ENCODE measurements around the gene MTUS2.

The MTUS2 gene

GRCh38 chr13:29115842-29116241 is 295.7 kb downstream of the MTUS2 start:
- H3K36me3 Mint-ChIP-seq (ENCODE audit: low read depth), result no peaks in the 10 kb centered on the region
- peaks cover 2% of the 10 kb centered on the region for H3K27me3 Mint-ChIP-seq (ENCODE audit: low read depth, poor library complexity)
- H3K4me3 Mint-ChIP-seq, result no peak overlapping the region
- peaks cover 11% of the 10 kb centered on the region for H3K9me3 Mint-ChIP-seq
- H3K4me1 Mint-ChIP-seq, result no peaks in the 10 kb centered on the region
- TF ChIP-seq CTCF (IDR thresholded peaks at IDR 0.05), result no peak
- no peak overlapping the region for H3K27ac Mint-ChIP-seq
- DNase-seq, result no peak

GRCh38 chr13:29117663-29118062 is 297.5 kb downstream of the MTUS2 start:
- Mint-ChIP-seq H3K27me3 (ENCODE audit: low read depth, poor library complexity) (peaks cover 7% of the 10 kb centered on the region), H3K4me3 (no peak overlapping the region), H3K36me3 (ENCODE audit: low read depth) (no peaks in the 10 kb centered on the region), H3K4me1 (no peaks in the 10 kb centered on the region), H3K9me3 (peaks cover 13% of the 10 kb centered on the region), H3K27ac (no peak overlapping the region)
- TF ChIP-seq CTCF (IDR thresholded peaks at IDR 0.05), result no peak
- DNase-seq, result no peak

- peaks cover 12% of the 10 kb centered on the region for H3K9me3 Mint-ChIP-seq
- H3K4me3 Mint-ChIP-seq, result no peak overlapping the region
- no peak for TF ChIP-seq CTCF (IDR thresholded peaks at IDR 0.05)
- H3K27me3 Mint-ChIP-seq (ENCODE audit: low read depth, poor library complexity), result peaks cover 7% of the 10 kb centered on the region
- H3K36me3 Mint-ChIP-seq (ENCODE audit: low read depth), result no peaks in the 10 kb centered on the region
- H3K4me1 Mint-ChIP-seq, result no peaks in the 10 kb centered on the region
- no peak overlapping the region for H3K27ac Mint-ChIP-seq
- DNase-seq, result no peak
These were observed 298.3 kb downstream of the MTUS2 start for GRCh38 chr13:29118471-29118870.

GRCh38 chr13:29125191-29125933 is 305.2 kb downstream of the MTUS2 start:
- TF ChIP-seq CTCF (IDR thresholded peaks at IDR 0.05), result no peak
- Mint-ChIP-seq H3K9me3 (peaks cover 16% of the 10 kb centered on the region), H3K4me1 (no peaks in the 10 kb centered on the region), H3K36me3 (ENCODE audit: low read depth) (no peaks in the 10 kb centered on the region), H3K4me3 (no peak overlapping the region), H3K27me3 (ENCODE audit: low read depth, poor library complexity) (peaks cover 4% of the 10 kb centered on the region), H3K27ac (no peak overlapping the region)
- DNase-seq, result no peak

- H3K4me3 Mint-ChIP-seq, result no peak overlapping the region
- DNase-seq, result no peak
- no peaks in the 10 kb centered on the region for H3K4me1 Mint-ChIP-seq
- no peak for TF ChIP-seq CTCF (IDR thresholded peaks at IDR 0.05)
- peaks cover 4% of the 10 kb centered on the region for H3K27me3 Mint-ChIP-seq (ENCODE audit: low read depth, poor library complexity)
- H3K9me3 Mint-ChIP-seq, result peaks cover 16% of the 10 kb centered on the region
- no peak overlapping the region for H3K27ac Mint-ChIP-seq
- no peaks in the 10 kb centered on the region for H3K36me3 Mint-ChIP-seq (ENCODE audit: low read depth)
These were observed 305.8 kb downstream of the MTUS2 start for GRCh38 chr13:29125934-29126424.

- H3K36me3 Mint-ChIP-seq (ENCODE audit: low read depth), result no peaks in the 10 kb centered on the region
- H3K27ac Mint-ChIP-seq, result no peak overlapping the region
- TF ChIP-seq CTCF (IDR thresholded peaks at IDR 0.05), result no peak
- peaks cover 14% of the 10 kb centered on the region for H3K9me3 Mint-ChIP-seq
- H3K4me1 Mint-ChIP-seq, result no peaks in the 10 kb centered on the region
- no peak for DNase-seq
- no peak overlapping the region for H3K4me3 Mint-ChIP-seq
- no peaks in the 10 kb centered on the region for H3K27me3 Mint-ChIP-seq (ENCODE audit: low read depth, poor library complexity)
These were observed 309.5 kb downstream of the MTUS2 start for GRCh38 chr13:29129616-29130015.
